Activated T-cell treated with anti-CD3 and anti-CD28 coated beads, Interleukin-2, amount 50 U/mL, for 4 hours (primary cell): Measurements from ENCODE around the gene ELAPOR1. TPM values are rescaled to one million over a fixed set of nuclear protein-coding genes. Genes with fewer than 3 reads are reported as not detected.

ENCODE experiments used
- ATAC-seq, 2 donors: fragments of 200-7000 bp; cut with Tn5 transposase; one replicate each; pipeline ENCODE4 v1.10.0; 2021
- DNase-seq: peaks from one replicate; pipeline ENCODE4 v3.0.0-alpha.2; 2020
- H3K27me3 Mint-ChIP-seq: one replicate; pipeline ENCODE4 v1.8.0; 2021; ENCODE audit warnings: low read depth, mixed read lengths
- H3K36me3 Mint-ChIP-seq: one replicate; pipeline ENCODE4 v1.8.0; 2022; ENCODE audit warnings: mixed read lengths; ENCODE audit not compliant: insufficient read depth
- H3K4me1 Mint-ChIP-seq: one replicate; pipeline ENCODE4 v1.8.0; 2021; ENCODE audit warnings: low read depth, mixed read lengths
- H3K4me3 Mint-ChIP-seq: one replicate; pipeline ENCODE4 v1.8.0; 2021; ENCODE audit warnings: mild to moderate bottlenecking, moderate library complexity, mixed read lengths
- H3K9me3 Mint-ChIP-seq: one replicate; pipeline ENCODE4 v1.8.0; 2021; ENCODE audit warnings: mixed read lengths
- total RNA-seq, 3 donors: library from RNA; stranded (reverse); gene quantifications; one replicate each; pipeline ENCODE4 v1.2.1, GENCODE V29; 2021

Gene ELAPOR1
- total RNA-seq, 3 donors from 2014 or later: 3.1 to 6.4 (median 4.2) TPM

- ATAC-seq: peak; percentile 81 to 86
- Mint-ChIP-seq H3K36me3 (peaks cover 4% of the 10 kb centered on the region), H3K27me3 (no peaks in the 10 kb centered on the region), H3K9me3 (no peaks in the 10 kb centered on the region), H3K4me3 (peak overlapping the region; percentile 11), H3K4me1 (peaks cover 16% of the 10 kb centered on the region)
- no peak for DNase-seq
Observed at GRCh38 chr1:109161858-109162606, 48.1 kb downstream of the ELAPOR1 start.

- H3K27me3 Mint-ChIP-seq: no peaks in the 10 kb centered on the region
- H3K9me3 Mint-ChIP-seq: no peaks in the 10 kb centered on the region
- ATAC-seq (peak in 1 of 2 donors; percentile 42), DNase-seq (no peak)
- peaks cover 16% of the 10 kb centered on the region for H3K4me1 Mint-ChIP-seq
- H3K4me3 Mint-ChIP-seq: no peak overlapping the region
- H3K36me3 Mint-ChIP-seq: peaks cover 4% of the 10 kb centered on the region
Observed at GRCh38 chr1:109162626-109163025, 48.7 kb downstream of the ELAPOR1 start.

- Mint-ChIP-seq H3K4me1 (peaks cover 16% of the 10 kb centered on the region), H3K9me3 (no peaks in the 10 kb centered on the region), H3K4me3 (no peak overlapping the region), H3K27me3 (no peaks in the 10 kb centered on the region), H3K36me3 (peaks cover 12% of the 10 kb centered on the region)
- DNase-seq: no peak
- no peak for ATAC-seq
Observed at GRCh38 chr1:109163551-109163950, 49.6 kb downstream of the ELAPOR1 start.

Other genes with a start within 250 kb of the ELAPOR1 start
- 1 to 10 TPM in 2 of 3 donors, under 1 TPM in 1; 0.91 to 1.4 (median 1.3) TPM for gene GPSM2, start 237.1 kb upstream of the ELAPOR1 start, total RNA-seq
- 10 to 100 TPM; 18.3 to 19.5 (median 18.4) TPM for gene CLCC1, start 150.6 kb upstream of the ELAPOR1 start, total RNA-seq
- gene WDR47, start 72.0 kb upstream of the ELAPOR1 start, total RNA-seq: 10 to 100 TPM; 11.7 to 14.5 (median 14.3) TPM
- gene TAF13, start 38.1 kb upstream of the ELAPOR1 start, total RNA-seq: 10 to 100 TPM; 38.1 to 43.5 (median 43.3) TPM
- 10 to 100 TPM; 33.4 to 46.0 (median 38.1) TPM for gene TMEM167B, start 23.4 kb upstream of the ELAPOR1 start, total RNA-seq
- 100 to 1,000 TPM; 166 to 207 (median 201) TPM for gene SARS1, start 99.8 kb downstream of the ELAPOR1 start, total RNA-seq
- gene CELSR2, start 135.4 kb downstream of the ELAPOR1 start, total RNA-seq: 1 to 10 TPM; 1.4 to 2.2 (median 1.5) TPM
- gene PSRC1, start 169.0 kb downstream of the ELAPOR1 start, total RNA-seq: under 1 TPM; 0.24 to 0.51 (median 0.37) TPM
- not detected for gene MYBPHL, start 192.9 kb downstream of the ELAPOR1 start, total RNA-seq